Measurements from ENCODE around the gene BAIAP2L1.

BAIAP2L1 gene

DNA sequence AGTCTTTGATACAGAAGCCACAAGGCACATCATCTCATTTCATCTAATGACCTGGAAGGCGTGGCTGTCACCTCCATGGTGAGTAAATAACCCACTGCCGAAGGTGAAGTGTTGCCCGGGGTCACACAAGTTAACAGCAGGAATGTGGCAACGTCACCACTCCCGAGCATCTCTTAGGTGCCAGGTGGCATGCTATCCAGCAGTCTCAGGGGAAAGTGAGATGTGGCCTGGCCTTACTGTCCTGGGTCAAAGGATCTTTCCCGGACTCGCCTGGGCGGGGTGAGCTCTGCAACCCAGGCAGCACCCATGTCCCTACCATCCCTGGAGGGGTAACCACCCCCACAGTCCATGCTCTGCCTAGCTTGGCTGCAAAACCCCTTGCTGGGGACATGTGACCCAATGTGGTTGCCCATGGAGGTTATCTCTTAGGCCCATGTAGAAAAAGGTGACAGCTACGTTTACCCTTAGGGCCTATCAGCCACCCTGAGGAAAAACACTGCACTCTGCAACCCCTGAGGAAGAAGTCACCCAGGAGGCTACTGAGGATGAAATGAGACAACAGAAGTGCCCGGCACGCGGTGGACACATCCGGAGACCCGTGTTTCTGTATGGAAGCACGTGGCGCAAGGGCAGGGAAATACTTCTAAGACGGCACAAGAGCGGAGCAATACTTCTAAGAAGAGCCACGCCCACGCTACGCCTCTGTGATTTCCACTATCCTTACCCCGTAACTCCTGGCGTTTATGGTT lies 52.0 kb downstream of the BAIAP2L1 start:
- Mint-ChIP-seq H3K4me3 (no peak overlapping the region), H3K27ac (ENCODE audit: low read depth) (no peak overlapping the region), H3K9me3 (no peaks in the 10 kb centered on the region), H3K4me1 (no peaks in the 10 kb centered on the region), H3K36me3 (ENCODE audit: insufficient read depth) (no peaks in the 10 kb centered on the region), H3K27me3 (peaks cover 42% of the 10 kb centered on the region)
- ATAC-seq (replicated peaks; ENCODE audit: extremely low read depth, poor library complexity, severe bottlenecking): no peak
- DNase-seq (ENCODE audit: low spot score in 2 of 2): no peak

DNA sequence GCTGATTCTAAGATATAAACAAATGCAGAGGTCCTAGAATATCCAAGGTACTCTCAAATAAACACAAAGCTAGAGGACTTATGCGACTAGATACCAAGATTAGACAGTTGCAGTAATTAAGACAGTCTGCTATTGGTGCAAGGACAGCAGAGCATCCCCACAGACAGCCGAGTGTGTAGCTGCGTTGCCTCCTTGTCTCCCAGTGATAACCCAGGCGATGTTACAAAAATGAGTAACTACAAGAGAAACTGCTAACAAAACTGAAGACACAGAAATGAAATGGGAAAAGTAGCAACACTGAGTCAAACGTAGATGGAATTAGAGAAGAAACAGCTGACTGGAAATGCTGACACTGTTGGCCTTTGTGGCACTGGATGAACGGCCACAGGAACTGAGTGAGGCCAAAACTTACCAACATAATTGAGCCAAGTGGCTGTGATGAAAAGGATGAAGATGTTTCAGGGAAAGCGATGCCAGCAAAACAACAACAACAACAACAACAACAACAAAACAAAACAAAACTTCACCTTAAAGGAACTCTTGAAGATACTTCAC lies 54.3 kb downstream of the BAIAP2L1 start:
- Mint-ChIP-seq H3K4me3 (no peak overlapping the region), H3K27me3 (peaks cover 25% of the 10 kb centered on the region), H3K27ac (ENCODE audit: low read depth) (no peak overlapping the region), H3K36me3 (ENCODE audit: insufficient read depth) (no peaks in the 10 kb centered on the region), H3K4me1 (no peaks in the 10 kb centered on the region), H3K9me3 (no peaks in the 10 kb centered on the region)
- ATAC-seq (replicated peaks; ENCODE audit: extremely low read depth, poor library complexity, severe bottlenecking) (no peak), DNase-seq (ENCODE audit: low spot score in 2 of 2) (no peak)

DNA sequence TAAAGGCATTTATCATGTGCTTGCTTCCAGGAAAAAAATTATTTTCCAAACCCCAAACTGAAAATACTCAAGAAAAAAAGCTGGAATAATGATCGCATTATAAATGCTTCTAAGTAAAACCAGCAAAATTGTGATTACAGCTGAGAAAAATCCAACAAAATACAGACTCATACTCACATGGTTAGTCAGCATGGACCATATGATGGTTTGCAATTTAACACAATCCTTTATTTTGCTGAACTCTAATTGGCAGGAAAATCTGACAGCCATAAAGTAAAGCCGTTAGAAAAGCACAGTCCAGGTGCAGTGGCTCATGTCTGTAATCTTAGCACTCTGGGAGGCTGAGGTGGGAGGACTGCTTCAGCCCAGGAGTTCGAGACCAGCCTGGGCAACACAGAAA lies 59.8 kb downstream of the BAIAP2L1 start:
- ATAC-seq (replicated peaks; ENCODE audit: extremely low read depth, poor library complexity, severe bottlenecking) (no peak), DNase-seq (ENCODE audit: low spot score in 2 of 2) (no peak)
- H3K4me1 Mint-ChIP-seq: no peaks in the 10 kb centered on the region
- no peak overlapping the region for H3K27ac Mint-ChIP-seq (ENCODE audit: low read depth)
- H3K27me3 Mint-ChIP-seq: peaks cover 14% of the 10 kb centered on the region
- no peaks in the 10 kb centered on the region for H3K36me3 Mint-ChIP-seq (ENCODE audit: insufficient read depth)
- H3K9me3 Mint-ChIP-seq: no peaks in the 10 kb centered on the region
- H3K4me3 Mint-ChIP-seq: no peak overlapping the region

DNA sequence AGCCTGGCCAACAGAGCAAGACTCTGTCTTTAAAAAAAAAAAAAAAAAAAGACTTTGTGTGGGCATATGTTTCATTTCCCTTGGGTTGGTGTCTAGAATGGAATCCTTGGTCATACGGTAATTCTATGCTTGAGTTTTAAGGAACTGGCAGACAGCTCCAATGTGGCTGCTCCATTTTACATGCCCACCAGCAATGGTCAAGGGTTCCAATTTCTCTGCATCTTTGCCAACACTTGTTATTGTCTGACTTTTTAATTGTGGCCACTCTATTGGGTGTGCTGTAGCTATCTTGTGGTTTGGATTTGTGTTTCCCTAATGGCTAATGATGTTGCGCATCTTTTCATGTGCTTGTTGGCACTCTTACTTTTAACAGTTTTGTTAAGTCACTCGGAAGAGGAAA lies 61.8 kb downstream of the BAIAP2L1 start:
- H3K27ac Mint-ChIP-seq (ENCODE audit: low read depth): no peak overlapping the region
- no peaks in the 10 kb centered on the region for H3K4me1 Mint-ChIP-seq
- no peaks in the 10 kb centered on the region for H3K9me3 Mint-ChIP-seq
- H3K4me3 Mint-ChIP-seq: no peak overlapping the region
- ATAC-seq (replicated peaks; ENCODE audit: extremely low read depth, poor library complexity, severe bottlenecking): no peak
- DNase-seq (ENCODE audit: low spot score in 2 of 2): no peak
- H3K36me3 Mint-ChIP-seq (ENCODE audit: insufficient read depth): no peaks in the 10 kb centered on the region
- H3K27me3 Mint-ChIP-seq: peaks cover 11% of the 10 kb centered on the region

DNA sequence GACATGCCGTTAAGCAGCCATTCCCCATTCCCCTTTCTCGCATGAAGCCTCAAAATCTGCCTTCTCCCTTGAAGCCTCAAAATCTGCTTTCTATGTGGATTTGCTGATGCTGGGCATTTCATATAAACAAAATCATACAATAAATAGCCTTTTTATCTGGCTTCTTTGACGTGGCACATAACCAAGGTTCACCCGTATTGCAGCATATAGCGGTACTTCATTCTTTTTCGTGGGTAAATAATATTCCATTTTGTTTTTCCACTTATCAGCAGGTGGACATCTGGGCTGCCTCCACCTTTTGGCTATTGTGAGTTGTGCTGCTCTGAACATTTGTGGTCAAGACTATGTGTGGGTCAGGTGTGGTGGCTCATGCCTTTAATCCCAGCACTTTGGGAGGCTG lies 62.4 kb downstream of the BAIAP2L1 start:
- H3K4me3 Mint-ChIP-seq: no peak overlapping the region
- H3K4me1 Mint-ChIP-seq: no peaks in the 10 kb centered on the region
- no peaks in the 10 kb centered on the region for H3K9me3 Mint-ChIP-seq
- H3K27ac Mint-ChIP-seq (ENCODE audit: low read depth): no peak overlapping the region
- H3K36me3 Mint-ChIP-seq (ENCODE audit: insufficient read depth): no peaks in the 10 kb centered on the region
- DNase-seq (ENCODE audit: low spot score in 2 of 2): no peak
- ATAC-seq (replicated peaks; ENCODE audit: extremely low read depth, poor library complexity, severe bottlenecking): no peak
- peaks cover 11% of the 10 kb centered on the region for H3K27me3 Mint-ChIP-seq

DNA sequence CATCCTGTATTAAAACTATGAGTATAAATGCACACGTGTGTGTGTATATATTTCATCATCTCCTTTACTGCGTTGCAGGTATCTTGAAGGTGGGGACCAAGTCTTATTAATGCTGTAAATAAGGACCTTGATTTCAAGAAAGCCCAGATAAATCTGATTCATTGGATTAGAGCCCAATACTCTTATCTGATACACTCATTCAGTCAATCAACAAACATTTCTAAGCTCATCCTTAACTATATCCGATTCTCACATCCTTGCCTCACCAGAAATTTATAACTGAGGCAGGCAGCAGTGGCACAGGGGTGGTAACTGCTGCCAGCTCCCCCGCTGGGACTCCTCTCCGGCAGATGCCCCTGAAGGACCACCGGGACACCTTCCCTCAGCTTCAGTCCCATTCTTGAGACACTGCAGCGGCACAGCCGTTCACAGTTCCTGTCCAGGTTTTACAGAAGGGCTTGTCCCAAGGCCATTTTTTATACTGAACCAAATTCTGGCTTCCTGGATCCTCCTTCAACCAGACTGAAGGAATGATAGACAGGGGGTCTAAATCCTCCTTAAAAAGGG lies 65.4 kb downstream of the BAIAP2L1 start:
- Mint-ChIP-seq H3K4me1 (no peaks in the 10 kb centered on the region), H3K27ac (ENCODE audit: low read depth) (no peak overlapping the region), H3K27me3 (peaks cover 11% of the 10 kb centered on the region), H3K9me3 (no peaks in the 10 kb centered on the region), H3K36me3 (ENCODE audit: insufficient read depth) (peaks cover 2% of the 10 kb centered on the region), H3K4me3 (no peak overlapping the region)
- DNase-seq (ENCODE audit: low spot score in 2 of 2): no peak
- ATAC-seq (replicated peaks; ENCODE audit: extremely low read depth, poor library complexity, severe bottlenecking): no peak

DNA sequence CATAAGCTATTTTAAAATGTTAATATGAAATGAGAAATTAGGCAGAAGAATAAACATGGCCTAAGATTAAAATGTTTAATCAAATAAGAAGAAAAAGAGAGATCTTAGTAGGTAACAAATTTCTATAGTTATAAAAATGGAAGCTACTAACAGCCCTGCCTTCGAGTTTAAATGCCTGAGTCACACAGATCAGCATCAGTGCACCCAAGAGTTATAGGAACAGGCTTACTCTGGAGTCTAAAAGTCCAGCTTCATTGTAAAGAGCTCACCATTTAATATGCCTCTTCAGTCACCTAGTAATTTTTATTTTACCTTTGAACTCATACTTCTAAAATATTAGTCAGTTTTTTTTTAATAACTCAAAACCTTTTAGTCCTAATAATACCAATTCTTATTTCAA lies 66.8 kb downstream of the BAIAP2L1 start:
- no peak for DNase-seq (ENCODE audit: low spot score in 2 of 2)
- H3K9me3 Mint-ChIP-seq: no peaks in the 10 kb centered on the region
- no peaks in the 10 kb centered on the region for H3K4me1 Mint-ChIP-seq
- no peak overlapping the region for H3K4me3 Mint-ChIP-seq
- peaks cover 2% of the 10 kb centered on the region for H3K36me3 Mint-ChIP-seq (ENCODE audit: insufficient read depth)
- peaks cover 11% of the 10 kb centered on the region for H3K27me3 Mint-ChIP-seq
- ATAC-seq (replicated peaks; ENCODE audit: extremely low read depth, poor library complexity, severe bottlenecking): no peak
- no peak overlapping the region for H3K27ac Mint-ChIP-seq (ENCODE audit: low read depth)

DNA sequence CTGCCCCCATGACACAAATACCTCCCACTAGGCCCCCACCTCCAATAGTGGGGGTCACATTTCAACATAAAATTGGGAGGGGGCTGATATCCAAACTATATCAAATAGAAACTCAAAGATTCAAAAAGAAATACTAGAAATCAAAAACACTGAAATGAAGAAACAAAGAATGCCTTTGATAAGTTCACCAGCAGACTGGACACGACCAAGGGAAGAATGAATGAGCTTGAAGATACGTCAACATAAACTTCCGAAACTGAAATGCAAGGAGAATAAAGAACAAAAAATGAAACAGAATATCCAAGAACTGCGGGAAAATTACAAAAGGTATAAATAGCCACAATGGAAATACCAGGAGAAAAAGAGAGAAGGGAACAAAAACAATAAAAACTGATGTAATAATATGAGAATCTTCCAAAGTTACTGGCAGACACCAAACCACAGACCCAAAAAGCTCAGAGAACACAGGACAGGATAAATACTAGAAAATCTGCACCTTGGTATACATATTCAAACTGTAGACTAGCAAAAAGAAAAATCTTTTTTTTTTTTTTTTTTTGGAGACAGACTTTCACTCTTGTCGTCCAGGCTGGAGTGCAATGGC lies 69.9 kb downstream of the BAIAP2L1 start:
- Mint-ChIP-seq H3K4me1 (no peaks in the 10 kb centered on the region), H3K27ac (ENCODE audit: low read depth) (no peak overlapping the region), H3K36me3 (ENCODE audit: insufficient read depth) (peaks cover 2% of the 10 kb centered on the region), H3K9me3 (no peaks in the 10 kb centered on the region), H3K27me3 (peaks cover 22% of the 10 kb centered on the region), H3K4me3 (no peak overlapping the region)
- ATAC-seq (replicated peaks; ENCODE audit: extremely low read depth, poor library complexity, severe bottlenecking) (no peak), DNase-seq (ENCODE audit: low spot score in 2 of 2) (no peak)

DNA sequence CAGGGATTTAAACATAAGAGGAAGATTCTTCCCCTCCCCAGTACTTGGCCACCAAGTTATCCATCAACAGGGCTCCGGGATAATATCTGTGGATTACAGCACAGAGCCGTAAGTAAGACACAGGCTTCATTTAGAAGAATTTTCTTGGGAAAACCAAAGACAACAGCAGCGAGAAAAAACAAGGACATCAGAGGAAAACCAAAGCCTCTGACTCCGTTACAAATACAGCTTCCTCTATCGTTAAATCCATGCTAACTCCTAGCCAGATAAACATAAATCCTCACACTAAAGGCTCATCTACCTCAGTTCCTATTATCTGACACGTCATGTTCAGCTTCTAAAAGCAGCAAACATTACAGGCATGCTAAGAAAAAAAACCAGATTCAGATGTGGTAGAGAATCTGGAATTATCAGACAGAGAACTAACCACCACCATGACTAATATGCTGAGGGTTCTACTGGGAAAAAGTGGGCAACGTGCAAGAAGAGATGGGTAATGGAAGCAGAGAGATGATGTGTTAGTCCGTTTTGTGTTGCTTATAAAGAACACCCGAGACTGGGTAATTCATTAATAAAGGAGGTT lies 71.0 kb downstream of the BAIAP2L1 start:
- Mint-ChIP-seq H3K27me3 (peaks cover 13% of the 10 kb centered on the region), H3K36me3 (ENCODE audit: insufficient read depth) (peaks cover 2% of the 10 kb centered on the region), H3K9me3 (no peaks in the 10 kb centered on the region), H3K4me1 (no peaks in the 10 kb centered on the region), H3K4me3 (no peak overlapping the region), H3K27ac (ENCODE audit: low read depth) (no peak overlapping the region)
- no peak for ATAC-seq (replicated peaks; ENCODE audit: extremely low read depth, poor library complexity, severe bottlenecking)
- no peak for DNase-seq (ENCODE audit: low spot score in 2 of 2)

DNA sequence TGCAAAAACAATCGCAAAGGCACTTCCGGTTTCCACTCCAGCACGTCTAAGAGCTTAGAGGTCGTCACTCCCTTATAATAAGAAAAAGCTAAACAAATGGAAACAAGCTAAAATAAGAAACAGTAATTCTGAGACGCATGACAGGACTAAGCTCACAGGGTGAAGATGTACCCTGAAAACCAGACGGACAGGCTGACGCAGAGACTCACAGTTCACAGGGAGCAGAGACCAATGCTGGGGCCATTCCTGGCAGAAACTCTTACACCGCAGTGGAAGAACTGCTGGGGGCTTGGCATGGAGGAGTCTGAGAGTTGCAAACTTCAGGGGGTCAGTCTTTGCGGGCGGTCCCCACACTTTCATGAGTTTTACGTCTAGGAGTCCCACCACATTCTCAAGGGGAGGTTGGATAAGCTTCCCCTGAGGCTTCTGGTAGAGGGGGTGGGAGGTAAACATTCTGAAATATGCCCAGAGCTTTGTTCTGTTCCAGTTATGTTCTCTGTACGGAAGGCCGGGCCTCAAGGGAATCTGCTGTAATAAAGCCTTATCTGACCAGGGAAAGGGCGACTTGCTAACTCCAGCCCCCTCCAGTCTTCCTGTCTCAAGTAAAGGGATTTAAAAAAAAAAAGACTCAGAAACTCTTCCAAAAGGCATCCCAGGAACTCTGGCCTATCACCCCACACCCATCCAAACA lies 71.6 kb downstream of the BAIAP2L1 start:
- Mint-ChIP-seq H3K36me3 (ENCODE audit: insufficient read depth) (peaks cover 2% of the 10 kb centered on the region), H3K27me3 (peaks cover 11% of the 10 kb centered on the region), H3K27ac (ENCODE audit: low read depth) (no peak overlapping the region), H3K9me3 (no peaks in the 10 kb centered on the region), H3K4me3 (no peak overlapping the region), H3K4me1 (no peaks in the 10 kb centered on the region)
- DNase-seq (ENCODE audit: low spot score in 2 of 2) (no peak), ATAC-seq (replicated peaks; ENCODE audit: extremely low read depth, poor library complexity, severe bottlenecking) (no peak)

DNA sequence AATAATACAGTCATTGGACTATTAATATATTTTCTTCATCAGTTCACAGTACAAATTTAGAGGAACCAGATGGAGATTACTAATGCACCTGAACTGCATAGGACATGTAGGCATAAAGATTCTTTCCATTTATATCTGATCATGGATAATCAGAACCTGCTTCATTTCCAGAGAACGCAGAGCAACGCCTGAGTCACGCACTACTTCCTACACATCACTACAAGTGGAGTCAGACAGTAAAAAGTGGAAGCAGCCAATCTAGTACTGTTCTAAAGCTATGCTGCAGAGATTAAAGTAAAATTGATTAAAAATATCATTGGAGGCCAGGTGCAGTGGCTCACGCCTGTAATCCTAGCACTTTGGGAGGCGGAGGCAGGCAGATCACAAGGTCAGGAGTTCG lies 76.1 kb downstream of the BAIAP2L1 start:
- DNase-seq (ENCODE audit: low spot score in 2 of 2): no peak
- Mint-ChIP-seq H3K4me1 (no peaks in the 10 kb centered on the region), H3K4me3 (no peak overlapping the region), H3K9me3 (no peaks in the 10 kb centered on the region), H3K36me3 (ENCODE audit: insufficient read depth) (no peaks in the 10 kb centered on the region), H3K27me3 (peaks cover 35% of the 10 kb centered on the region), H3K27ac (ENCODE audit: low read depth) (no peak overlapping the region)
- ATAC-seq (replicated peaks; ENCODE audit: extremely low read depth, poor library complexity, severe bottlenecking): no peak

DNA sequence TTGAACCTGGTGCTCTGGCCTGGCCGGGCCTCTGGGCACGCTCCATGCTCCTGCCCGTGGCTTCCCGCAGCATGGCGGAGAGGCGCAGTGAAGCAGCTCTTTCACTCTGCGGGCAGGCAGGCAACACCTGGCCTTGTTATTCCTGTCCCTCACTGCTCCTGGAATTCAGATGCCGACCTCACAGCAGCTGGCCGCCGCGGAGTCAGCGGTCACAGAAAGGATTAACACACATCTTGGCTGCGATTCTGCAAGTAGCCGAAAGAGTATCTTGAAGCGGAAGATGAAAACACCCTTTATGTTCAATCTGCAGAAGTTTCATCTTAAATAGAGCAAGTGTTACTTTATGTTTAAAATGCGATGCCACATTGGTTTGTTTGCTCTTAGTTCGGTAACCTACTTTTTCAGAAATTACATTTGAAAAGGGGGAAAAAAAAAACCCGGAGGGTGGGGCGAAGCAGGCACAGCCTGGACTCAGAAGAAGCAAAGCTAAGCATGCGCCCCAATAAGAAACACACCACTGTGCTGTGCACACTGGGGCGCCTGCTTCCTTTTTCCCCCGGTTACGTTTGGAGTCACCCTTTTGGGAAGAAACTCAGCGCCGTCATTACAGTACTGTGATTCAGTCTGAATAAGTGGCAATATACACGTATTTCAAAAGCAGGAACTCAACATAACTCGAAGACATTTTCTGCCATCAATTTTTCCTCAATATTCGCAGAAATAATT lies 77.1 kb downstream of the BAIAP2L1 start:
- peaks cover 35% of the 10 kb centered on the region for H3K27me3 Mint-ChIP-seq
- DNase-seq (ENCODE audit: low spot score in 2 of 2): no peak
- no peak for ATAC-seq (replicated peaks; ENCODE audit: extremely low read depth, poor library complexity, severe bottlenecking)
- H3K4me3 Mint-ChIP-seq: no peak overlapping the region
- no peaks in the 10 kb centered on the region for H3K9me3 Mint-ChIP-seq
- no peaks in the 10 kb centered on the region for H3K36me3 Mint-ChIP-seq (ENCODE audit: insufficient read depth)
- H3K4me1 Mint-ChIP-seq: no peaks in the 10 kb centered on the region
- H3K27ac Mint-ChIP-seq (ENCODE audit: low read depth): no peak overlapping the region
